ENCODE data around the gene VAPA.

GRCh38 chr18:9914584-9915290 lies 921 bp downstream of the VAPA start:
- no peak for TF ChIP-seq CTCF (IDR thresholded peaks at IDR 0.05)
- TF ChIP-seq ZFX (IDR thresholded peaks at IDR 0.05; ENCODE audit: borderline replicate concordance), result no peak

Measured in 22Rv1 (cell line).